Measurements from ENCODE around the gene CTNNAL1.

DNA sequence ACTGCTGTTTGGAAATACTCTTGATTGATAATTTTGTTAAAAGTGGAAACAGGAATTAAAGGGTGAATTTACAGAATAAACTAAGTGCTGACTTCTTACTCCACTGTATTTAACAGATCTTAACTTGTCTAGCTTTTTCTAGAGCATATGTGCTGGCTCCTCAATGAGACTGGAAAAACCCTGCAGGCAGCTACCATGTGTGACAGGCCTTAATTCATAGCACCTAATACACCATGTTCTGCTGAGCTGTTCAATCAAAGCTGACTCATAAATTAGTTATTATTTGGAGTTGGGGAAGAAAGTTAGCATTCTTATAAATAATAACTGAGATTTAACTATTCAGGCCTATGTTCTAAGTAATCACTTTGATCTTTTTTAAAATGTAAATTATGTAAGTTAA, 29.4 kb downstream of the CTNNAL1 start:
- no peak for TF ChIP-seq POLR2A (IDR thresholded peaks at IDR 0.05)
- TF ChIP-seq, protein P1, sequence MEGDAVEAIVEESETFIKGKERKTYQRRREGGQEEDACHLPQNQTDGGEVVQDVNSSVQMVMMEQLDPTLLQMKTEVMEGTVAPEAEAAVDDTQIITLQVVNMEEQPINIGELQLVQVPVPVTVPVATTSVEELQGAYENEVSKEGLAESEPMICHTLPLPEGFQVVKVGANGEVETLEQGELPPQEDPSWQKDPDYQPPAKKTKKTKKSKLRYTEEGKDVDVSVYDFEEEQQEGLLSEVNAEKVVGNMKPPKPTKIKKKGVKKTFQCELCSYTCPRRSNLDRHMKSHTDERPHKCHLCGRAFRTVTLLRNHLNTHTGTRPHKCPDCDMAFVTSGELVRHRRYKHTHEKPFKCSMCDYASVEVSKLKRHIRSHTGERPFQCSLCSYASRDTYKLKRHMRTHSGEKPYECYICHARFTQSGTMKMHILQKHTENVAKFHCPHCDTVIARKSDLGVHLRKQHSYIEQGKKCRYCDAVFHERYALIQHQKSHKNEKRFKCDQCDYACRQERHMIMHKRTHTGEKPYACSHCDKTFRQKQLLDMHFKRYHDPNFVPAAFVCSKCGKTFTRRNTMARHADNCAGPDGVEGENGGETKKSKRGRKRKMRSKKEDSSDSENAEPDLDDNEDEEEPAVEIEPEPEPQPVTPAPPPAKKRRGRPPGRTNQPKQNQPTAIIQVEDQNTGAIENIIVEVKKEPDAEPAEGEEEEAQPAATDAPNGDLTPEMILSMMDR (IDR thresholded peaks at IDR 0.05): no peak
